H1 (cell line): ENCODE data around the gene QSOX1. TPM values are rescaled to one million over a fixed set of nuclear protein-coding genes. Genes with fewer than 3 reads are reported as not detected.

Experiments used
- CTCF ChIA-PET: fragments of 300-600 bp; sonication (Branson Sonifier 250); formaldehyde crosslinking; loops from one replicate; lab custom pipeline; 2021; ENCODE audit not compliant: partially characterized antibody; lab: Charles Lee
- POLR2A ChIA-PET: fragments of 300-600 bp; sonication (Branson Sonifier 250); formaldehyde crosslinking; loops from one replicate; lab custom pipeline; 2021; ENCODE audit warnings: inconsistent platforms; ENCODE audit not compliant: partially characterized antibody; lab: Charles Lee
- DNase-seq, 2 experiments: peaks; one replicate each; pipeline versions ENCODE4 v3.0.0 to v3.0.0-alpha.2; 2010 to 2022; ENCODE audit warnings: low spot score in 2 of 2, low read depth in 1 of 2, mixed read lengths in 1 of 2
- FAIRE-seq: peaks from 2 replicates; lab custom pipeline; 2011; peaks lifted over from hg19 to GRCh38; lab: Jason Lieb, UNC
- H2AFZ ChIP-seq: 2 replicates; pipeline ENCODE4 v1.8.1; 2012; ENCODE audit warnings: low read length, inconsistent platforms
- H2AK5ac ChIP-seq: 2 replicates; pipeline ENCODE4 v1.6.1; 2013; ENCODE audit warnings: low read depth, low read length
- H2BK120ac ChIP-seq: replicated peaks from 2 replicates; pipeline ENCODE3; 2013; ENCODE audit warnings: low read depth, low read length, inconsistent platforms
- H2BK12ac ChIP-seq: 2 replicates; pipeline ENCODE4 v1.6.1; 2013; ENCODE audit warnings: low read depth, low read length
- H2BK15ac ChIP-seq: 2 replicates; pipeline ENCODE4 v1.6.1; 2013; ENCODE audit warnings: low read length
- H2BK20ac ChIP-seq: 2 replicates; pipeline ENCODE4 v1.6.1; 2013; ENCODE audit warnings: low read length
- H2BK5ac ChIP-seq: 2 replicates; pipeline ENCODE4 v1.6.1; 2013; ENCODE audit warnings: low read depth, low read length
- H3K14ac ChIP-seq: 2 replicates; pipeline ENCODE4 v1.6.1; 2013; ENCODE audit warnings: inconsistent platforms; ENCODE audit not compliant: insufficient read length
- H3K18ac ChIP-seq: 2 replicates; pipeline ENCODE4 v1.6.1; 2013; ENCODE audit warnings: low read length; ENCODE audit errors: extremely low read depth
- H3K23ac ChIP-seq: 2 replicates; pipeline ENCODE4 v1.6.1; 2013; ENCODE audit warnings: inconsistent platforms; ENCODE audit not compliant: insufficient read length
- H3K23me2 ChIP-seq: 2 replicates; pipeline ENCODE4 v1.6.1; 2013; ENCODE audit warnings: low read depth, low read length
- H3K27ac ChIP-seq: 2 replicates; pipeline ENCODE4 v1.6.1; 2011; ENCODE audit warnings: low read depth, low read length, inconsistent platforms
- H3K27me3 ChIP-seq, 4 experiments: replicated peaks in 1 of 4; 1 replicate in 1 of 4; 2 replicates in 3 of 4; pipeline versions ENCODE4 v1.6.1 to v1.8.1; 2011 to 2013; ENCODE audit warnings: low read length in 3 of 4, mild to moderate bottlenecking in 3 of 4, inconsistent platforms in 2 of 4, mixed read lengths in 2 of 4, moderate library complexity in 1 of 4; ENCODE audit not compliant: control insufficient read depth in 3 of 4, insufficient read depth in 3 of 4; ENCODE audit errors: extremely low read depth in 1 of 4
- H3K36me3 ChIP-seq, 4 experiments: 2 replicates each; pipeline versions ENCODE4 v1.6.1 to v1.8.1; 2011 to 2013; ENCODE audit warnings: mild to moderate bottlenecking in 4 of 4, low read length in 3 of 4, moderate library complexity in 2 of 4, control low read depth in 1 of 4, inconsistent platforms in 1 of 4; ENCODE audit not compliant: insufficient read depth in 4 of 4, control insufficient read depth in 2 of 4
- H3K4ac ChIP-seq: replicated peaks from 2 replicates; pipeline ENCODE3; 2013; ENCODE audit warnings: low read length, low read depth, mixed read lengths, inconsistent platforms; ENCODE audit not compliant: insufficient read length
- H3K4me1 ChIP-seq, 4 experiments: replicated peaks in 1 of 4; 1 replicate in 1 of 4; 2 replicates in 3 of 4; pipeline versions ENCODE4 v1.6.1 to v1.8.1; 2011 to 2013; ENCODE audit warnings: low read length in 3 of 4, inconsistent platforms in 2 of 4, mixed read lengths in 1 of 4; ENCODE audit not compliant: insufficient read depth in 4 of 4, control insufficient read depth in 3 of 4
- H3K4me2 ChIP-seq, 2 experiments: 2 replicates each; pipeline versions ENCODE4 v1.6.1 to v1.8.1; 2011 to 2013; ENCODE audit warnings: low read depth in 2 of 2, low read length in 2 of 2, control low read depth in 1 of 2, inconsistent platforms in 1 of 2, mild to moderate bottlenecking in 1 of 2; ENCODE audit not compliant: insufficient read depth in 1 of 2
- H3K4me3 ChIP-seq, 4 experiments: fragments of 200-600, 300-600 bp in 1 of 4; sonication (generic), shearing (Covaris generic), sonication (Bioruptor Twin) in 1 of 4; 2 replicates each; pipeline versions ENCODE4 v1.5.1 to v1.8.1; 2011 to 2016; ENCODE audit warnings: low read length in 4 of 4, low read depth in 3 of 4, control low read depth in 2 of 4, inconsistent platforms in 2 of 4, mild to moderate bottlenecking in 2 of 4, mixed read lengths in 1 of 4, moderate library complexity in 1 of 4; ENCODE audit not compliant: insufficient read depth in 2 of 4; ENCODE audit errors: extremely low read depth in 1 of 4
- H3K56ac ChIP-seq: replicated peaks from 2 replicates; pipeline ENCODE3; 2013; ENCODE audit warnings: low read depth, mild to moderate bottlenecking, mixed read lengths, low read length, inconsistent platforms; ENCODE audit not compliant: insufficient read length
- H3K79me1 ChIP-seq: 2 replicates; pipeline ENCODE4 v1.6.1; 2013; ENCODE audit warnings: low read depth, low read length, control low read depth
- H3K79me2 ChIP-seq, 2 experiments: 2 replicates each; pipeline versions ENCODE4 v1.6.1 to v1.8.1; 2012 to 2013; ENCODE audit warnings: low read length in 2 of 2, mild to moderate bottlenecking in 2 of 2, inconsistent platforms in 1 of 2; ENCODE audit not compliant: insufficient read depth in 2 of 2, control insufficient read depth in 1 of 2
- H3K9ac ChIP-seq, 4 experiments: replicated peaks in 1 of 4; 1 replicate in 1 of 4; 2 replicates in 3 of 4; pipeline versions ENCODE4 v1.6.1 to v1.8.1; 2011 to 2013; ENCODE audit warnings: low read depth in 3 of 4, low read length in 3 of 4, control low read depth in 2 of 4, mild to moderate bottlenecking in 2 of 4, moderate library complexity in 2 of 4, inconsistent platforms in 1 of 4; ENCODE audit errors: extremely low read depth in 1 of 4
- H3K9me3 ChIP-seq, 2 experiments: 2 replicates each; pipeline versions ENCODE4 v1.6.1 to v1.8.1; 2012 to 2013; ENCODE audit warnings: mild to moderate bottlenecking in 2 of 2, moderate library complexity in 2 of 2, control low read depth in 1 of 2, inconsistent platforms in 1 of 2, low read depth in 1 of 2, low read length in 1 of 2, mixed read lengths in 1 of 2; ENCODE audit not compliant: insufficient read depth in 2 of 2
- H4K20me1 ChIP-seq, 2 experiments: replicated peaks in 1 of 2; 2 replicates each; pipeline versions ENCODE3 to v1.8.1; 2011 to 2013; ENCODE audit warnings: inconsistent platforms in 2 of 2, low read length in 2 of 2, mild to moderate bottlenecking in 1 of 2; ENCODE audit not compliant: insufficient read depth in 2 of 2, control insufficient read depth in 1 of 2
- H4K5ac ChIP-seq: 2 replicates; pipeline ENCODE4 v1.6.1; 2013; ENCODE audit warnings: low read length, low read depth, mixed read lengths, inconsistent platforms; ENCODE audit not compliant: insufficient read length
- H4K8ac ChIP-seq: 2 replicates; pipeline ENCODE4 v1.8.0; 2013; ENCODE audit warnings: mild to moderate bottlenecking, moderate library complexity, low read length, inconsistent platforms; ENCODE audit not compliant: insufficient read depth; ENCODE audit errors: extremely low read depth
- H4K91ac ChIP-seq: replicated peaks from 2 replicates; pipeline ENCODE3; 2013; ENCODE audit warnings: low read length, mixed read lengths, inconsistent platforms; ENCODE audit not compliant: insufficient read length
- JUN ChIP-seq: IDR thresholded peaks from 2 replicates; pipeline ENCODE4 v1.6.1; 2011; ENCODE audit warnings: low read depth, mild to moderate bottlenecking, improper control_type of control experiment, low read length
- WGBS, 2 experiments: shearing (Covaris generic) in 1 of 2; methylation state at CpG; one replicate each; pipeline versions ENCODE4 v1.1.6 to v1.1.7; 2013 to 2015; ENCODE audit warnings: low lambda C conversion rate in 2 of 2, mixed read lengths in 2 of 2, inconsistent platforms in 1 of 2, low coverage in 1 of 2, missing lambda C conversion rate in 1 of 2; ENCODE audit not compliant: insufficient replicate concordance in 2 of 2, insufficient coverage in 1 of 2, insufficient read length in 1 of 2; ENCODE audit errors: extremely low coverage in 1 of 2, missing lambda C conversion rate in 1 of 2; 5-methylcytosine and 5-hydroxymethylcytosine counted together
- polyA plus RNA-seq, 7 experiments: library from polyadenylated mRNA; depleted of rRNA in 3 of 7; stranded (reverse) in 5 of 7; unstranded in 2 of 7; fragments of >200 nt in 5 of 7; fragments of 200-250 nt in 2 of 7; gene quantifications; 1 replicate in 5 of 7; 2 replicates in 1 of 7; 4 replicates in 1 of 7; pipeline versions ENCODE4 v1.2.1 to v1.2.3, GENCODE V29; 2011 to 2013; ENCODE audit warnings: missing spikeins in 2 of 7, mixed read lengths in 2 of 7
- total RNA-seq: library from RNA; stranded (reverse); fragmentation: NEBNext Ultra II Directional; extraction: Animal tissue kit (Norgen Biotek cat#: 25700); gene quantifications from 2 replicates; pipeline ENCODE4 v1.2.1, GENCODE V29; 2021

The QSOX1 gene
- total and polyA plus RNA-seq, 2 of the 8 experiments (the other 6 are each of a cell fraction or from before 2014, with no cell fraction given): 97.7 to 123 TPM

DNA sequence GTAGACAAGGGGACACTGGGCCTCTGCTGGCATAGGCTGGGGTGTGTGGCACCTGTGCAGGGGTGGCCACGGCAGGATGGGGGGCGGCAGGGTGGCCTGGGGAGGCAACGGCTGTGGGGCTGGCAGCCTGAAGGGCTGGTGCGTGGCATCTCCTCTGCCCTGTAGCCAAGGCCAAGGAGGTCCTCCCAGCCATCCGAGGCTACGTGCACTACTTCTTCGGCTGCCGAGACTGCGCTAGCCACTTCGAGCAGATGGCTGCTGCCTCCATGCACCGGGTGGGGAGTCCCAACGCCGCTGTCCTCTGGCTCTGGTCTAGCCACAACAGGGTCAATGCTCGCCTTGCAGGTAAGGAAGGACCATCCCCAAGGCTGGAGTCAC lies 39.4 kb downstream of the QSOX1 start:
- H3K4me1 ChIP-seq: peaks cover 0 to 1% (median 0%) of the 10 kb centered on the region in 4 experiments; a peak in 1 of 7 replicates
- peaks cover 9 to 16% (median 14%) of the 10 kb centered on the region in 4 experiments; a peak in 6 of 8 replicates for H3K36me3 ChIP-seq
- DNase-seq (no peak), FAIRE-seq (no peak)
- H3K56ac ChIP-seq: no peak overlapping the region
- no peak overlapping the region for H2BK15ac ChIP-seq
- no peaks in the 10 kb centered on the region for H3K23me2 ChIP-seq
- H4K5ac ChIP-seq: no peak overlapping the region
- H3K9ac ChIP-seq: no peak overlapping the region
- POLR2A ChIA-PET: no interaction called here
- CTCF ChIA-PET: interaction anchor here (1.1 to 14.4 kb wide), 2 partner anchors 14 to 53 kb away, joined by 5 to 160 read pairs; no protein-coding TSS in a partner anchor
- H3K79me2 ChIP-seq: no peaks in the 10 kb centered on the region
- no peaks in the 10 kb centered on the region; the same call in 1 of the 2 replicates for H3K79me1 ChIP-seq
- no peaks in the 10 kb centered on the region for H3K27me3 ChIP-seq
- no peak overlapping the region for H2BK120ac ChIP-seq
- no peak overlapping the region for H2AFZ ChIP-seq
- no peak overlapping the region for H3K27ac ChIP-seq
- WGBS, 2 experiments: 98% methylated on average over 14 of the region's 14 CpGs; no CpG with 5 or more reads in 1 of the 2 experiments
- H3K4me2 ChIP-seq: no peak overlapping the region
- H2BK5ac ChIP-seq: no peak overlapping the region
- no peak overlapping the region for H3K14ac ChIP-seq
- no peak overlapping the region for H2BK20ac ChIP-seq
- H4K8ac ChIP-seq: no peak overlapping the region
- H2BK12ac ChIP-seq: no peak overlapping the region
- H2AK5ac ChIP-seq: no peak overlapping the region
- no peak overlapping the region for H3K23ac ChIP-seq
- no peaks in the 10 kb centered on the region for H3K9me3 ChIP-seq
- H3K18ac ChIP-seq: no peak overlapping the region
- no peak for TF ChIP-seq JUN
- peaks cover 4 to 8% of the 10 kb centered on the region in 2 experiments for H4K20me1 ChIP-seq
- no peak overlapping the region for H3K4me3 ChIP-seq
- H4K91ac ChIP-seq: no peak overlapping the region
- no peak overlapping the region for H3K4ac ChIP-seq
